ENCODE data around the gene CFB. TPM values are rescaled to one million over a fixed set of nuclear protein-coding genes. Genes with fewer than 3 reads are reported as not detected.
A peak's percentile ranks its signal among the peaks of the same experiment; 100 is the strongest.

The CFB gene
- total RNA-seq, 3 donors from 2014 or later = 36.3 to 177 (median 130) TPM

DNA sequence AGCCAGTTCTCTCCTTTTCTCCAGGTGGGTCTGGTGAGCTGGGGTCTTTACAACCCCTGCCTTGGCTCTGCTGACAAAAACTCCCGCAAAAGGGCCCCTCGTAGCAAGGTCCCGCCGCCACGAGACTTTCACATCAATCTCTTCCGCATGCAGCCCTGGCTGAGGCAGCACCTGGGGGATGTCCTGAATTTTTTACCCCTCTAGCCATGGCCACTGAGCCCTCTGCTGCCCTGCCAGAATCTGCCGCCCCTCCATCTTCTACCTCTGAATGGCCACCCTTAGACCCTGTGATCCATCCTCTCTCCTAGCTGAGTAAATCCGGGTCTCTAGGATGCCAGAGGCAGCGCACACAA lies 765 bp upstream of the CFB start:
- TF ChIP-seq, protein P1, sequence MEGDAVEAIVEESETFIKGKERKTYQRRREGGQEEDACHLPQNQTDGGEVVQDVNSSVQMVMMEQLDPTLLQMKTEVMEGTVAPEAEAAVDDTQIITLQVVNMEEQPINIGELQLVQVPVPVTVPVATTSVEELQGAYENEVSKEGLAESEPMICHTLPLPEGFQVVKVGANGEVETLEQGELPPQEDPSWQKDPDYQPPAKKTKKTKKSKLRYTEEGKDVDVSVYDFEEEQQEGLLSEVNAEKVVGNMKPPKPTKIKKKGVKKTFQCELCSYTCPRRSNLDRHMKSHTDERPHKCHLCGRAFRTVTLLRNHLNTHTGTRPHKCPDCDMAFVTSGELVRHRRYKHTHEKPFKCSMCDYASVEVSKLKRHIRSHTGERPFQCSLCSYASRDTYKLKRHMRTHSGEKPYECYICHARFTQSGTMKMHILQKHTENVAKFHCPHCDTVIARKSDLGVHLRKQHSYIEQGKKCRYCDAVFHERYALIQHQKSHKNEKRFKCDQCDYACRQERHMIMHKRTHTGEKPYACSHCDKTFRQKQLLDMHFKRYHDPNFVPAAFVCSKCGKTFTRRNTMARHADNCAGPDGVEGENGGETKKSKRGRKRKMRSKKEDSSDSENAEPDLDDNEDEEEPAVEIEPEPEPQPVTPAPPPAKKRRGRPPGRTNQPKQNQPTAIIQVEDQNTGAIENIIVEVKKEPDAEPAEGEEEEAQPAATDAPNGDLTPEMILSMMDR (IDR thresholded peaks at IDR 0.05) = no peak
- TF ChIP-seq POLR2AphosphoS5 (IDR thresholded peaks at IDR 0.05) = no peak
- TF ChIP-seq POLR2A (IDR thresholded peaks at IDR 0.05) = no peak
- no peaks in the 10 kb centered on the region for H3K27me3 ChIP-seq
- no peaks in the 10 kb centered on the region for H3K36me3 ChIP-seq
- H3K9me3 ChIP-seq = no peaks in the 10 kb centered on the region
- DNase-seq (ENCODE audit: low spot score in 2 of 2) = no peak
- peak overlapping the region; percentile 93 to 98 for H3K27ac ChIP-seq
- intact Hi-C loops (cut with DNase I; ENCODE audit: low total_unique reads) = no loop called here
- H3K4me3 ChIP-seq = peak overlapping the region in 2 of 3 donors; percentile 39 to 63
- H3K4me1 ChIP-seq = peaks cover 10 to 17% of the 10 kb centered on the region in 2 donors

DNA sequence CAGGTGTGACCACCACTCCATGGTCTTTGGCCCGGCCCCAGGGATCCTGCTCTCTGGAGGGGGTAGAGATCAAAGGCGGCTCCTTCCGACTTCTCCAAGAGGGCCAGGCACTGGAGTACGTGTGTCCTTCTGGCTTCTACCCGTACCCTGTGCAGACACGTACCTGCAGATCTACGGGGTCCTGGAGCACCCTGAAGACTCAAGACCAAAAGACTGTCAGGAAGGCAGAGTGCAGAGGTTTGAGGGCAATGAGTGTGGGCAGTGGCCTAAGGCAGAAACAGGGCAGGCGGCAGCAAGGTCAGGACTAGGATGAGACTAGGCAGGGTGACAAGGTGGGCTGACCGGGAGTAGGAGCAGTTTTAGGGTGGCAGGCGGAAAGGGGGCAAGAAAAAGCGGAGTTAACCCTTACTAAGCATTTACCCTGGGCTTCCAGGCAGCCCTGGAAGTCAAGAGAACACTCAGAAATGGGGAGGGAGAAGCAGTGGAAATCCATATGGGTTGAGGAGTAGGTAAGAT lies 533 bp downstream of the CFB start:
- no peak for DNase-seq (ENCODE audit: low spot score in 2 of 2)
- TF ChIP-seq POLR2AphosphoS5 (IDR thresholded peaks at IDR 0.05) = no peak
- no peak for TF ChIP-seq POLR2A (IDR thresholded peaks at IDR 0.05)
- TF ChIP-seq, protein P1 (IDR thresholded peaks at IDR 0.05) = no peak
- Histone ChIP-seq H3K36me3 (no peaks in the 10 kb centered on the region), H3K4me1 (peaks cover 10 to 17% of the 10 kb centered on the region in 2 donors), H3K9me3 (no peaks in the 10 kb centered on the region), H3K27me3 (no peaks in the 10 kb centered on the region), H3K27ac (peak overlapping the region; percentile 93 to 98), H3K4me3 (peak overlapping the region; percentile 10 to 63 (median 39))
- intact Hi-C loops (cut with DNase I; ENCODE audit: low total_unique reads) = no loop called here

DNA sequence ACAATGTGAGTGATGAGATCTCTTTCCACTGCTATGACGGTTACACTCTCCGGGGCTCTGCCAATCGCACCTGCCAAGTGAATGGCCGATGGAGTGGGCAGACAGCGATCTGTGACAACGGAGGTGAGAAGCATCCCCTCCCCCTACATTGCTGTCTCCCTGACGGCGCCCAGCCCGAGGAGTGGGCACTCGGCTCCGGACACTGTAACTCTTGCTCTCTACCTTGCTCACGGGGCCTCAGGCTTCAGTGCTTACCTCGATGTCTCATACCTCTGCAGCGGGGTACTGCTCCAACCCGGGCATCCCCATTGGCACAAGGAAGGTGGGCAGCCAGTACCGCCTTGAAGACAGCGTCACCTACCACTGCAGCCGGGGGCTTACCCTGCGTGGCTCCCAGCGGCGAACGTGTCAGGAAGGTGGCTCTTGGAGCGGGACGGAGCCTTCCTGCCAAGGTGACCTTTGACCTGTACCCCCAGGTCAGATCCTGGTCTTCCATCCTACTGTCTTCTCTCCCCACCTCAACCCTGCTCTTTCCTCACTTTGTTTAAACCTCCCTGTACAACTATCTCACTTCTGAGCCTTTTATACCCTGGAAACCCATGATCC lies 1.3 kb downstream of the CFB start:
- intact Hi-C loops (cut with DNase I; ENCODE audit: low total_unique reads) = no loop called here
- no peak for TF ChIP-seq POLR2A (IDR thresholded peaks at IDR 0.05)
- TF ChIP-seq, protein P1 (IDR thresholded peaks at IDR 0.05) = no peak
- no peak for TF ChIP-seq POLR2AphosphoS5 (IDR thresholded peaks at IDR 0.05)
- Histone ChIP-seq H3K9me3 (no peaks in the 10 kb centered on the region), H3K4me1 (peaks cover 10 to 17% of the 10 kb centered on the region in 2 donors), H3K27ac (peak overlapping the region in 1 of 2 donors; percentile 98), H3K27me3 (no peaks in the 10 kb centered on the region), H3K36me3 (no peaks in the 10 kb centered on the region), H3K4me3 (peak overlapping the region in 1 of 3 donors; percentile 5)
- no peak for DNase-seq (ENCODE audit: low spot score in 2 of 2)

DNA sequence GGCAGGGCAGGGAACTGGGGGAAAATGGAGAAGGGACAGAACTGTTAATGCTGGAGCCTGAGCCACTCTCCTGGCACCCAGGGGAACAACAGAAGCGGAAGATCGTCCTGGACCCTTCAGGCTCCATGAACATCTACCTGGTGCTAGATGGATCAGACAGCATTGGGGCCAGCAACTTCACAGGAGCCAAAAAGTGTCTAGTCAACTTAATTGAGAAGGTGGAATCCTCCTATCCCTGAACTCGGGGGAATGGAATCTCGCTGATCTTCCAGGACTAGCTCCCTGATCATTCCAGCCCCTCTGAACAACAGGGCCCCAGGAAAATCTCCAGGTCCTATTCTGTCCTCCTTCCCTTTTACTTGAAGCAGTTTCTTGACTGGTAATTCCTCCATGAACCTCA lies 2.0 kb downstream of the CFB start:
- TF ChIP-seq, protein P1 (IDR thresholded peaks at IDR 0.05) = no peak
- TF ChIP-seq POLR2A (IDR thresholded peaks at IDR 0.05) (no peak), POLR2AphosphoS5 (IDR thresholded peaks at IDR 0.05) (no peak)
- Histone ChIP-seq H3K4me3 (no peak overlapping the region), H3K36me3 (no peaks in the 10 kb centered on the region), H3K27me3 (no peaks in the 10 kb centered on the region), H3K27ac (peak overlapping the region in 1 of 2 donors; percentile 98), H3K4me1 (peaks cover 10 to 17% of the 10 kb centered on the region in 2 donors), H3K9me3 (no peaks in the 10 kb centered on the region)
- DNase-seq (ENCODE audit: low spot score in 2 of 2) = no peak
- intact Hi-C loops (cut with DNase I; ENCODE audit: low total_unique reads) = no loop called here

DNA sequence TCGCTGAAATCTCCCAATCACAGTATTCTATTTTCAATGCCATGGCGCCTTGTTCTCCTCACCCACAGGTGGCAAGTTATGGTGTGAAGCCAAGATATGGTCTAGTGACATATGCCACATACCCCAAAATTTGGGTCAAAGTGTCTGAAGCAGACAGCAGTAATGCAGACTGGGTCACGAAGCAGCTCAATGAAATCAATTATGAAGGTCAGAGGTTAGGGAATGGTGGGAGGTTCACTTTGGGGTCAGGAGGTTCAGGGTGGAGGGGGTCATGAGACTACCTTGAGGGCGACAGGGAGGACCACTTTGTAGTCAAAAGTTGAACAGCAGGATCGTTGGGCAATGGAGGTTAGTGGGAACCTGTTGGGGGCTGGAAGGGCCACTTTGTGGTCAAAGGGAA lies 2.4 kb downstream of the CFB start:
- intact Hi-C loops (cut with DNase I; ENCODE audit: low total_unique reads) = no loop called here
- peaks cover 10 to 17% of the 10 kb centered on the region in 2 donors for H3K4me1 ChIP-seq
- no peaks in the 10 kb centered on the region for H3K9me3 ChIP-seq
- DNase-seq (ENCODE audit: low spot score in 2 of 2) = no peak
- no peaks in the 10 kb centered on the region for H3K36me3 ChIP-seq
- H3K27me3 ChIP-seq = no peaks in the 10 kb centered on the region
- peak overlapping the region in 1 of 2 donors; percentile 98 for H3K27ac ChIP-seq
- H3K4me3 ChIP-seq = no peak overlapping the region
- TF ChIP-seq POLR2AphosphoS5 (IDR thresholded peaks at IDR 0.05) = no peak
- no peak for TF ChIP-seq POLR2A (IDR thresholded peaks at IDR 0.05)
- TF ChIP-seq, protein P1 (IDR thresholded peaks at IDR 0.05) = no peak
